Heart left ventricle (tissue), 16 donors: ENCODE measurements around the gene TCN2. TPM values are rescaled to one million over a fixed set of nuclear protein-coding genes. Genes with fewer than 3 reads are reported as not detected.
A peak's percentile ranks its signal among the peaks of the same experiment; 100 is the strongest.

Experiments used
- ATAC-seq, 4 donors: fragments of 200-7000 bp; cut with Tn5 transposase; one replicate each; pipeline ENCODE4 v1.9.1; 2020 to 2022; ENCODE audit warnings: moderate library complexity in 4 of 4, mild to moderate bottlenecking in 3 of 4, moderate number of reproducible peaks in 1 of 4
- DNase-seq, 5 donors: peaks; one replicate each; pipeline ENCODE4 v3.0.0-alpha.2; 2020
- H3K27ac ChIP-seq, 12 donors: fragments of 200-600 bp; sonication (generic) in 4 of 12; one replicate each; pipeline versions ENCODE4 v1.5.0 to v1.8.0; 2016 to 2022; ENCODE audit warnings: mild to moderate bottlenecking in 2 of 12
- H3K27me3 ChIP-seq, 9 donors: fragments of 200-600 bp; sonication (generic) in 2 of 9; one replicate each; pipeline versions ENCODE4 v1.5.1 to v1.8.0; 2016 to 2022; ENCODE audit warnings: mild to moderate bottlenecking in 3 of 9
- H3K36me3 ChIP-seq, 9 donors: fragments of 200-600 bp; sonication (generic) in 2 of 9; one replicate each; pipeline versions ENCODE4 v1.5.0 to v1.8.0; 2018 to 2022; ENCODE audit warnings: mild to moderate bottlenecking in 2 of 9
- H3K4me1 ChIP-seq, 12 donors: fragments of 200-600 bp; sonication (generic) in 4 of 12; one replicate each; pipeline versions ENCODE4 v1.5.0 to v1.8.0; 2016 to 2022; ENCODE audit warnings: mild to moderate bottlenecking in 3 of 12
- H3K4me3 ChIP-seq, 12 donors: fragments of 200-600 bp; sonication (generic) in 4 of 12; one replicate each; pipeline versions ENCODE4 v1.5.0 to v1.8.0; 2017 to 2022; ENCODE audit warnings: mild to moderate bottlenecking in 9 of 12, moderate library complexity in 4 of 12
- H3K9me3 ChIP-seq, 12 donors: fragments of 200-600 bp; sonication (generic) in 4 of 12; one replicate each; pipeline versions ENCODE4 v1.5.0 to v1.8.0; 2016 to 2022; ENCODE audit warnings: mild to moderate bottlenecking in 1 of 12
- POLR2A ChIP-seq, 2 donors: fragments of 450-650 bp; IDR thresholded peaks; one replicate each; pipeline ENCODE4 v1.6.1; 2017; ENCODE audit warnings: antibody characterized with exemption in 2 of 2, mild to moderate bottlenecking in 2 of 2, moderate library complexity in 2 of 2
- WGBS, 4 donors: extraction: QIAGEN DNeasy Blood & Tissue Kit in 2 of 4; methylation state at CpG; one replicate each; pipeline versions ENCODE4 v1.1.5 to v1.1.7; 2013 to 2018; 5-methylcytosine and 5-hydroxymethylcytosine counted together
- intact Hi-C, 10 donors: fragments of 100-400 bp; cut with DNase I; formaldehyde crosslinking; loops; one replicate each; pipeline versions ENCODE4 v1.11.1 to v1.14.2; 2022
- polyA plus RNA-seq, 2 donors: library from polyadenylated mRNA; stranded (reverse); fragments of 200-250 nt; gene quantifications; one replicate each; pipeline ENCODE4 v1.2.3, GENCODE V29; 2013
- total RNA-seq, 9 donors: library from RNA; depleted of rRNA in 2 of 9; stranded (reverse); fragments of >200 nt in 2 of 9; fragmentation: NEBNext Ultra II Directional in 3 of 9; extraction: Animal tissue kit (Norgen Biotek cat#: 25700) in 3 of 9; gene quantifications; one replicate each; pipeline versions ENCODE4 v1.1.0 to v1.2.4, GENCODE V29; 2016 to 2023
- TF ChIP-seq, protein P1 (sequence below), 12 donors: fragments of 200-600 bp; sonication (generic) in 4 of 12; IDR thresholded peaks; one replicate each; pipeline versions ENCODE4 v1.5.0 to v1.8.0; 2018 to 2022; ENCODE audit warnings: antibody characterized with exemption in 12 of 12, mild to moderate bottlenecking in 5 of 12
- donor health status: ischemic (EF 13 %, LVEDD 7.1; RV severe dilation, severe dysfunction).
- donor health status: healthy with polysubstance abuse.
- donor health status: DM: no; HTN: yes; CAD: no.
- donor health status: DM: no; HTN: no; CAD: no.
- donor health status: ischemic (EF 25% LVEDD 6.9; RV normal size, moderate dysfunction).
- donor health status: ischemic (EF 25% LVEDD 5.7; RV mildly dilated, moderate dysfunction).
- donor health status: healthy.
- donor health status: DM: yes; HTN: yes; CAD: no.
- donor health status: ischemic (EF 35%, LVEDD 5.7; RV mildly dilated, moderate dysfunction).
- donor health status: nonischemic (EF 11% LVEDD 7.7; RV severe dilation, severe dysfunction).
- donor health status: DM: yes; HTN: yes; CAD: no.
- donor health status: PGD.
- donor health status: ischemic (EF 29% LVEDD 5.4; RV normal size, mild dysfunction).
- donor health status: nonischemic (EF 23%, LVEDD 6.1; RV moderate dilation, normal function).

The TCN2 gene
- total and polyA plus RNA-seq, 11 donors: 11.0 to 69.9 (median 19.3) TPM

DNA sequence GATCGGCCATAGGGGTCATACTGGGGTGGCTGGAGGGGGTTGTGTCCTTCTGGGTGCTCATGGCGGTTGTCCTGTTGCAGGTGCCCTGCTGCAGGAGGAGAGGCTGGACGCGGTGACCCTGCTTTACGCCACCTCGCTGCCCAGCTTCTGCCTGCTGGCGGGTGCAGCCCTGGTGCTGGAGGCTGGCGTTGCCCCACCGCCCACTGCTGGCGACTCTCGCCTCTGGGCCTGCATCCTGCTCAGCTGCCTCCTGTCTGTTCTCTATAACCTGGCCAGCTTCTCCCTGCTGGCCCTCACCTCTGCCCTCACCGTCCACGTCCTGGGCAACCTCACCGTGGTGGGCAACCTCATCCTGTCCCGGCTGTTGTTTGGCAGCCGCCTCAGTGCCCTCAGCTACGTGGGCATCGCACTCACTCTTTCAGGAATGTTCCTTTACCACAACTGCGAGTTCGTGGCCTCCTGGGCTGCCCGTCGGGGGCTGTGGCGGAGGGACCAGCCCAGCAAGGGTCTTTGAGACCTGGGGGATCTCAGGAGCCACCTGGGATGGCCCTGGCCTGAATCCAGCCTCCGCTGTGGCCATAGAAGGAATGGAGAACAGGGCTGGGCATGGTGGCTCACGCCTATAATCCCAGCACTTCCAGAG lies 39.7 kb downstream of the TCN2 start:
- Histone ChIP-seq H3K27ac (no peak overlapping the region), H3K27me3 (no peaks in the 10 kb centered on the region), H3K4me1 (peaks cover 0 to 11% (median 3%) of the 10 kb centered on the region in 12 donors), H3K9me3 (no peaks in the 10 kb centered on the region), H3K4me3 (no peak overlapping the region), H3K36me3 (peaks cover 0 to 7% (median 0%) of the 10 kb centered on the region in 9 donors)
- intact Hi-C loops: no loop called here
- 96 to 97% (median 96%) methylated on average over 24 to 25 of the region's 25 CpGs for WGBS, 4 donors
- no peak for TF ChIP-seq POLR2A (IDR thresholded peaks at IDR 0.05)
- TF ChIP-seq, protein P1, sequence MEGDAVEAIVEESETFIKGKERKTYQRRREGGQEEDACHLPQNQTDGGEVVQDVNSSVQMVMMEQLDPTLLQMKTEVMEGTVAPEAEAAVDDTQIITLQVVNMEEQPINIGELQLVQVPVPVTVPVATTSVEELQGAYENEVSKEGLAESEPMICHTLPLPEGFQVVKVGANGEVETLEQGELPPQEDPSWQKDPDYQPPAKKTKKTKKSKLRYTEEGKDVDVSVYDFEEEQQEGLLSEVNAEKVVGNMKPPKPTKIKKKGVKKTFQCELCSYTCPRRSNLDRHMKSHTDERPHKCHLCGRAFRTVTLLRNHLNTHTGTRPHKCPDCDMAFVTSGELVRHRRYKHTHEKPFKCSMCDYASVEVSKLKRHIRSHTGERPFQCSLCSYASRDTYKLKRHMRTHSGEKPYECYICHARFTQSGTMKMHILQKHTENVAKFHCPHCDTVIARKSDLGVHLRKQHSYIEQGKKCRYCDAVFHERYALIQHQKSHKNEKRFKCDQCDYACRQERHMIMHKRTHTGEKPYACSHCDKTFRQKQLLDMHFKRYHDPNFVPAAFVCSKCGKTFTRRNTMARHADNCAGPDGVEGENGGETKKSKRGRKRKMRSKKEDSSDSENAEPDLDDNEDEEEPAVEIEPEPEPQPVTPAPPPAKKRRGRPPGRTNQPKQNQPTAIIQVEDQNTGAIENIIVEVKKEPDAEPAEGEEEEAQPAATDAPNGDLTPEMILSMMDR (IDR thresholded peaks at IDR 0.05): no peak
- ATAC-seq: no peak
- no peak for DNase-seq

DNA sequence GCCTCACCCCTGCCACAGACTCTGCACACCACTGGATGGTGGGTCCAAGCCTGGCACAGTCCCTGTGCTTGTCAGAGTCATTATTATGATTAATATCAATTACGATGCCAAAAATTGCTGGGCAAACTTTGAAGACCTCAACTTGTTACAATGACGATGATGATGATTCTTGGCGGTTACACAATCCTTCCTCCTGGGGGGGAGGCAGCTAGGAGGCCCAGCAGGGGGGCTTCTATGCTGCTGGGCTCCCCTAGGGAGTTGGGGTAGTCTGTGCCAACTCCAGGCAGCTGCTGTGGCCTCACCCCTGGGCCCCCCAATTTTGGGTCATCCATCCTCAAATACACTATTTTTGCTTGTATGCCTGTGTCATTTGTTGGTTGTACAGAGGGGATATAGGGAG lies 40.6 kb downstream of the TCN2 start:
- H3K27ac ChIP-seq: no peak overlapping the region
- H3K27me3 ChIP-seq: no peaks in the 10 kb centered on the region
- peaks cover 0 to 7% (median 0%) of the 10 kb centered on the region in 9 donors for H3K36me3 ChIP-seq
- ATAC-seq (no peak), DNase-seq (no peak)
- intact Hi-C loops: no loop called here
- H3K9me3 ChIP-seq: no peaks in the 10 kb centered on the region
- H3K4me1 ChIP-seq: peaks cover 0 to 11% (median 3%) of the 10 kb centered on the region in 12 donors
- TF ChIP-seq, protein P1 (IDR thresholded peaks at IDR 0.05): no peak
- 92 to 100% (median 95%) methylated on average over 3 of the region's 3 CpGs for WGBS, 4 donors
- no peak overlapping the region for H3K4me3 ChIP-seq

DNA sequence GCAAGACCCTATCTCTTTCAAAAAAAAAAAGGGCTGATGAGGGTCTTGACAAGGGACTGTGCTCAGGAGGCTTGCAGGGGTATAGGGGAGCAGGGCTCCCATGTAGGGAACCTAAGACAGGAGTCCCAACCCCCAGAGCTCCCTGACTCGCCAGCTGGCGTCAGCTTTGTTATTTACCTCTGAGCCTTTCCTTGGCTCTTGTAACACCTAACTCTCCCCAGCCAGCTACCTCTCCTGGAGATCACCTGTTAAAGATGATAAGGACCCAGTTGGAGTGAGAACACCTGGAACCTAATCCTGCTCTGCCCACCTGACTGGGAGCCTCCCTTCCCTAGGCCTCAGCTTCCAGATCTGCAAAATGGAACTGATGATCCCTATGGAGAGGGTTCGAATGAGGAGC lies 41.9 kb downstream of the TCN2 start:
- 95 to 99% (median 98%) methylated on average over 3 of the region's 3 CpGs for WGBS, 4 donors
- Histone ChIP-seq H3K27ac (no peak overlapping the region), H3K4me3 (no peak overlapping the region), H3K9me3 (no peaks in the 10 kb centered on the region), H3K27me3 (no peaks in the 10 kb centered on the region), H3K36me3 (peaks cover 0 to 7% (median 0%) of the 10 kb centered on the region in 9 donors), H3K4me1 (peaks cover 0 to 11% (median 0%) of the 10 kb centered on the region in 12 donors)
- no peak for TF ChIP-seq POLR2A (IDR thresholded peaks at IDR 0.05)
- TF ChIP-seq, protein P1 (IDR thresholded peaks at IDR 0.05): no peak
- intact Hi-C loops: no loop called here
- DNase-seq (no peak), ATAC-seq (no peak)

DNA sequence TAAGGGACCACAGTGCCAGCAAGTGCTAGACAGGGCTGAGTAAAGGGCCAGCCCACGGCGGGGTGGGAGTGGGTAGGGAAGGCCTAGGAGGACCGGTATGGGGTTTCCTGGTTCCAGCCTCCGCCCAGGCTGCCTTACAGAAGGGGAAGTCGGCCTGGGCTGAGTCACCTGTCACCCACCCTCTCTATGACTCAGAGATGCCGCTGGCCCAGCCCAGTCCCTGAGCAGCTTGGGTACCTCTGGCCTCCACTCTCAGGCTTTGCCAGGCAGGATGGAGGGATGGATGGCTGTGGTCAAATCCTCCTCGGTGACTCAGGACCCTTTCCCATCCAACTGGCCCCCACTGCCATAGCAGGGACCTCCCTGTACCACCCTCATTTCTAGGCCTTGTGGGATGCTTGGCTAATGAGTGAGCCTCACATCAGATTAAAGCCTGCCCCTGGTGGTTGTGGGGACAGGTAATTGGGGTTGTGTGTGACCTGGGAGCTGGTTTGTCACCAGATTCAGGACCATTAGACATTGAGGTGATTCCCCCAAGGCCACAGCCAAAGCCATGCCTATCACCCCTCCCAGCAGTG lies 42.5 kb downstream of the TCN2 start:
- no peaks in the 10 kb centered on the region for H3K27me3 ChIP-seq
- H3K36me3 ChIP-seq: peaks cover 0 to 7% (median 0%) of the 10 kb centered on the region in 9 donors
- no peaks in the 10 kb centered on the region for H3K9me3 ChIP-seq
- 54 to 70% (median 64%) methylated on average over 5 to 7 of the region's 7 CpGs for WGBS, 4 donors
- no peak overlapping the region for H3K27ac ChIP-seq
- TF ChIP-seq, protein P1 (IDR thresholded peaks at IDR 0.05): no peak
- TF ChIP-seq POLR2A (IDR thresholded peaks at IDR 0.05): no peak
- ATAC-seq: peak in 3 of 4 donors; percentile 86 to 89 (median 89)
- intact Hi-C loops: no loop called here
- H3K4me1 ChIP-seq: peaks cover 0 to 11% (median 0%) of the 10 kb centered on the region in 12 donors
- peak; percentile 25 to 77 (median 37) for DNase-seq
- H3K4me3 ChIP-seq: no peak overlapping the region
